Measurements from ENCODE around the gene DOCK10. TPM values are rescaled to one million over a fixed set of nuclear protein-coding genes. Genes with fewer than 3 reads are reported as not detected.

DOCK10 gene
- total RNA-seq, 1 experiment from 2014 or later, result 2.9 TPM

GRCh38 chr2:224778474-224778877, 263.8 kb downstream of the DOCK10 start:
- no peaks in the 10 kb centered on the region for H3K27me3 Mint-ChIP-seq (ENCODE audit: low read depth)
- TF ChIP-seq JUN (CRISPR knock-in tag; IDR thresholded peaks at IDR 0.05) (no peak), ZNF416 (CRISPR knock-in tag; IDR thresholded peaks at IDR 0.05) (no peak), CTCF (IDR thresholded peaks at IDR 0.05) (peak; percentile 69)
- POLR2A ChIA-PET, result no interaction called here
- H3K4me3 Mint-ChIP-seq, result no peak overlapping the region
- no peaks in the 10 kb centered on the region for H3K36me3 Mint-ChIP-seq
- ATAC-seq (no peak; the same call in 1 of the 2 replicates), DNase-seq (ENCODE audit: low spot score) (peak; percentile 62)
- peaks cover 9% of the 10 kb centered on the region for H3K4me1 Mint-ChIP-seq
- H3K27ac Mint-ChIP-seq, result no peak overlapping the region
- CTCF ChIA-PET, result interaction anchor here (1.0 to 1.3 kb wide), 4 partner anchors 15 to 419 kb away, joined by 3 to 4 read pairs (median 3); no protein-coding TSS in a partner anchor
- H3K9me3 Mint-ChIP-seq, result no peaks in the 10 kb centered on the region

- Mint-ChIP-seq H3K27me3 (ENCODE audit: low read depth) (no peaks in the 10 kb centered on the region), H3K9me3 (no peaks in the 10 kb centered on the region), H3K27ac (no peak overlapping the region), H3K4me3 (no peak overlapping the region), H3K4me1 (peaks cover 9% of the 10 kb centered on the region), H3K36me3 (no peaks in the 10 kb centered on the region)
- ATAC-seq (no peak), DNase-seq (ENCODE audit: low spot score) (no peak)
- ChIA-PET POLR2A (no interaction called here), CTCF (interaction anchor here (1.0 to 1.3 kb wide), 5 partner anchors 14 to 418 kb away, joined by 3 to 5 read pairs (median 3); no protein-coding TSS in a partner anchor)
- TF ChIP-seq TEAD4 (CRISPR knock-in tag; IDR thresholded peaks at IDR 0.05) (no peak), TCF7 (CRISPR knock-in tag; IDR thresholded peaks at IDR 0.05; ENCODE audit: low read depth) (no peak), ZNF317 (CRISPR knock-in tag; IDR thresholded peaks at IDR 0.05; ENCODE audit: borderline replicate concordance, low read depth) (no peak), IRF1 (CRISPR knock-in tag; IDR thresholded peaks at IDR 0.05) (no peak), AR (CRISPR knock-in tag; IDR thresholded peaks at IDR 0.05) (no peak), GTF2I (CRISPR knock-in tag; conservative IDR thresholded peaks at IDR 0.05) (no peak), JAZF1 (CRISPR knock-in tag; IDR thresholded peaks at IDR 0.05) (no peak), ATF2 (CRISPR knock-in tag; IDR thresholded peaks at IDR 0.05; ENCODE audit: borderline replicate concordance, low read depth) (no peak), ZNF423 (CRISPR knock-in tag; IDR thresholded peaks at IDR 0.05) (no peak), KAT7 (CRISPR knock-in tag; IDR thresholded peaks at IDR 0.05; ENCODE audit: borderline replicate concordance) (no peak), ESRRA (CRISPR knock-in tag; IDR thresholded peaks at IDR 0.05; ENCODE audit: borderline replicate concordance) (no peak), EMX1 (CRISPR knock-in tag; IDR thresholded peaks at IDR 0.05) (no peak), NFATC4 (CRISPR knock-in tag; IDR thresholded peaks at IDR 0.05) (no peak), ZNF232 (CRISPR knock-in tag; IDR thresholded peaks at IDR 0.05) (no peak), MLX (CRISPR knock-in tag; IDR thresholded peaks at IDR 0.05) (no peak)
Measured at GRCh38 chr2:224777559-224777930, 264.7 kb downstream of the DOCK10 start.
